Coronary artery (tissue), 2 donors: ENCODE data around the gene PTPRD.
"Not testable (repeated sequence)": the region's sequence is repeated elsewhere in the genome, so short reads cannot be mapped to it uniquely, and the experiment has no call there.

Experiments used
- DNase-seq: peaks from one replicate; pipeline ENCODE4 v3.0.0-alpha.2; 2017; ENCODE audit warnings: low spot score
- H3K27ac ChIP-seq, 2 donors: fragments of 200-600 bp; sonication (generic); one replicate each; pipeline ENCODE4 v1.5.1; 2016 to 2019
- H3K4me3 ChIP-seq: fragments of 200-600 bp; sonication (generic); 2 replicates; pipeline ENCODE4 v1.5.1; 2016; ENCODE audit warnings: mild to moderate bottlenecking, moderate library complexity
- CTCF ChIP-seq: fragments of 200-600 bp; sonication (generic); IDR thresholded peaks from one replicate; pipeline ENCODE4 v1.5.1; 2019; ENCODE audit warnings: antibody characterized with exemption

Gene PTPRD

GRCh38 chr9:8943392-8943791, 1669.4 kb downstream of the PTPRD start:
- Histone ChIP-seq H3K4me3 (no peak overlapping the region), H3K27ac (no peak overlapping the region)
- no peak for DNase-seq
- TF ChIP-seq CTCF, result no peak

- no peak for DNase-seq
- TF ChIP-seq CTCF, result no peak
Measured at GRCh38 chr9:8940650-8941049, 1672.2 kb downstream of the PTPRD start.

GRCh38 chr9:8926461-8926860, 1686.3 kb downstream of the PTPRD start:
- no peak overlapping the region for H3K27ac ChIP-seq
- no peak overlapping the region for H3K4me3 ChIP-seq
- no peak for DNase-seq
- no peak for TF ChIP-seq CTCF

More at GRCh38 chr9:8940650-8941049, 1672.2 kb downstream of the PTPRD start:
- Histone ChIP-seq H3K27ac (no peak overlapping the region), H3K4me3 (no peak overlapping the region)

GRCh38 chr9:8924562-8924961, 1688.2 kb downstream of the PTPRD start:
- TF ChIP-seq CTCF, result no peak
- DNase-seq, result no peak

GRCh38 chr9:8920478-8921183, 1692.2 kb downstream of the PTPRD start:
- H3K27ac ChIP-seq, DNase-seq, H3K4me3 ChIP-seq: not testable (repeated sequence)

More at GRCh38 chr9:8924562-8924961, 1688.2 kb downstream of the PTPRD start:
- Histone ChIP-seq H3K4me3 (no peak overlapping the region), H3K27ac (no peak overlapping the region)

- no peak for DNase-seq
- no peak overlapping the region for H3K27ac ChIP-seq
- no peak for TF ChIP-seq CTCF
- H3K4me3 ChIP-seq, result no peak overlapping the region
Measured at GRCh38 chr9:8917956-8918739, 1694.7 kb downstream of the PTPRD start.

- H3K27ac ChIP-seq, result no peak overlapping the region
- TF ChIP-seq CTCF, result no peak
- DNase-seq, result no peak
- no peak overlapping the region for H3K4me3 ChIP-seq
Measured at GRCh38 chr9:8916771-8917170, 1696.0 kb downstream of the PTPRD start.
